Small intestine (tissue), 7 donors: ENCODE data around the gene ELK1. TPM values are rescaled to one million over a fixed set of nuclear protein-coding genes. Genes with fewer than 3 reads are reported as not detected.
"Not testable (repeated sequence)": the region's sequence is repeated elsewhere in the genome, so short reads cannot be mapped to it uniquely, and the experiment has no call there.

Experiments
- DNase-seq, 2 donors: peaks; one replicate each; pipeline versions ENCODE4 v3.0.0 to v3.0.0-alpha.2; 2013
- FAIRE-seq: peaks from 2 replicates; lab custom pipeline; 2012; peaks lifted over from hg19 to GRCh38; lab: Jason Lieb, UNC
- H3K27ac ChIP-seq, 3 donors: one replicate each; pipeline ENCODE4 v1.5.1; 2013; ENCODE audit warnings: low read length in 2 of 3, mild to moderate bottlenecking in 2 of 3, control low read depth in 1 of 3, inconsistent platforms in 1 of 3, low read depth in 1 of 3, moderate library complexity in 1 of 3
- H3K27me3 ChIP-seq, 3 donors: one replicate each; pipeline ENCODE4 v1.6.1; 2013; ENCODE audit warnings: low read length in 3 of 3, inconsistent platforms in 1 of 3; ENCODE audit not compliant: control insufficient read depth in 3 of 3, insufficient read depth in 3 of 3
- H3K36me3 ChIP-seq, 3 donors: one replicate each; pipeline ENCODE4 v1.6.1; 2013; ENCODE audit warnings: low read length in 3 of 3, inconsistent platforms in 1 of 3, low read depth in 1 of 3, mild to moderate bottlenecking in 1 of 3, moderate library complexity in 1 of 3; ENCODE audit not compliant: control insufficient read depth in 3 of 3, insufficient read depth in 2 of 3
- H3K4me1 ChIP-seq, 3 donors: one replicate each; pipeline ENCODE4 v1.6.1; 2013; ENCODE audit warnings: low read length in 2 of 3, inconsistent platforms in 1 of 3, low read depth in 1 of 3, mild to moderate bottlenecking in 1 of 3, moderate library complexity in 1 of 3; ENCODE audit not compliant: control insufficient read depth in 3 of 3, insufficient read depth in 2 of 3
- H3K4me3 ChIP-seq, 3 donors: one replicate each; pipeline ENCODE4 v1.5.1; 2013; ENCODE audit warnings: low read length in 3 of 3, control low read depth in 1 of 3, inconsistent platforms in 1 of 3, low read depth in 1 of 3, mild to moderate bottlenecking in 1 of 3, moderate library complexity in 1 of 3
- H3K9me3 ChIP-seq, 2 donors: one replicate each; pipeline ENCODE4 v1.6.1; 2013; ENCODE audit warnings: low read depth in 1 of 2, low read length in 1 of 2; ENCODE audit not compliant: control insufficient read depth in 2 of 2, insufficient read depth in 1 of 2
- WGBS, 3 donors: extraction: QIAGEN DNeasy Blood & Tissue Kit; methylation state at CpG; one replicate each; pipeline ENCODE4 v1.1.7; 2013; 5-methylcytosine and 5-hydroxymethylcytosine counted together
- polyA plus RNA-seq, 4 donors: library from polyadenylated mRNA; stranded (reverse) in 3 of 4; unstranded in 1 of 4; fragments of 200-250 nt in 3 of 4; fragments of 120-200 nt in 1 of 4; gene quantifications; one replicate each; pipeline versions ENCODE4 v1.2.1 to v1.2.3, GENCODE V29; 2013
- donor health status: healthy with polysubstance abuse.
- donor health status: control.
- donor health status: control.
- donor health status: Bipolar disorder and iron deficiency.
- donor health status: healthy.

Gene ELK1
- polyA plus RNA-seq, 4 donors: 8.7 to 21.9 (median 16.2) TPM

DNA sequence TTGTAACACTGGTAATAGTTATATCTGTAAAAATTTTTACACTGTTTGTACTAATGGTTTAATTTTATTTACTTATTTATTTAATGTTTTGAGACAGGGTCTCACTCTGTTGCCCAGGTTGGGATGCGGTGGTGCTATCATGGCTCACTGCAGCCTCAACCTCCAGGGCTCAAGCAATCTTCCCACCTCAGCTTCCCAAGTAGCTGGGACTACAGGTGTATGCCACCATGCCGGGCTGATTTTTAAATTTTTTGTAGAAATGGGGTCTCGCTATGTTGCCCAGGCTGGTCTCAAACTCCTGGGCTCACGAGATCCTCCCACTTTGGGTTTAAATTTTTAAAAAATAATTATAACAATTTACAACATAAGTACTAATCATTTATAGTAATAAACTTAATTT is 47.2 kb downstream of the ELK1 start:
- not testable (repeated sequence) for DNase-seq, H3K9me3 ChIP-seq, H3K36me3 ChIP-seq, H3K27me3 ChIP-seq, H3K4me3 ChIP-seq, H3K4me1 ChIP-seq, H3K27ac ChIP-seq, FAIRE-seq
- 82 to 100% (median 98%) methylated on average over 4 of the region's 4 CpGs for WGBS, 3 donors

GRCh38 chrX:47597222-47597621 is 53.1 kb downstream of the ELK1 start:
- FAIRE-seq: no peak

DNA sequence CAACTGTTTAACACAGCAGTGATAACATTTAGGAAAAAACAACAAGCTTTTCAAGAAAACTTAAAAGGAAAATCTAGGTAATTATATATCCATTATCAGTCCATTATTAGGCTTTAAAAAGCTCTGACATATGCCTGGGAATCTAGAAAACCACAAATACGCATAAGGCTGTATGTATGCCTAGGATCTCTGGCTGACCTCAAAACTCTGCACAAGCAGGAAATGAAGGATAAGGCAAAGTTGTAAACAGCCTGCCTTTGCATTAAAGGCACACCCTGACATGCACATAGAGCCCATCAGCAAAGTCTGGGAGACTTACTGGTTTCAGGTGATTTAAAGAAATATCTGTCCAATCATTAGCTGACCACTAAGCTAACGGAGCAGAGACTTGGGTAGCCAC is 54.1 kb downstream of the ELK1 start:
- no peaks in the 10 kb centered on the region for H3K4me1 ChIP-seq
- no peaks in the 10 kb centered on the region for H3K36me3 ChIP-seq
- H3K27me3 ChIP-seq: no peaks in the 10 kb centered on the region
- H3K27ac ChIP-seq: no peak overlapping the region
- no peak for DNase-seq
- no peaks in the 10 kb centered on the region for H3K9me3 ChIP-seq
- FAIRE-seq: no peak
- WGBS, 3 donors: 78 to 84% (median 79%) methylated on average over 2 of the region's 2 CpGs
- H3K4me3 ChIP-seq: no peak overlapping the region

More at GRCh38 chrX:47597222-47597621, 53.1 kb downstream of the ELK1 start:
- H3K27ac ChIP-seq: no peak overlapping the region
- 80 to 94% (median 88%) methylated on average over 3 of the region's 3 CpGs for WGBS, 3 donors
- no peak for DNase-seq
- no peaks in the 10 kb centered on the region for H3K9me3 ChIP-seq
- H3K4me1 ChIP-seq: no peaks in the 10 kb centered on the region
- no peak overlapping the region for H3K4me3 ChIP-seq
- no peaks in the 10 kb centered on the region for H3K27me3 ChIP-seq
- no peaks in the 10 kb centered on the region for H3K36me3 ChIP-seq

- Histone ChIP-seq H3K27ac (peak overlapping the region in 1 of 3 donors; percentile 44), H3K4me3 (no peak overlapping the region), H3K36me3 (no peaks in the 10 kb centered on the region), H3K4me1 (no peaks in the 10 kb centered on the region), H3K9me3 (no peaks in the 10 kb centered on the region), H3K27me3 (no peaks in the 10 kb centered on the region)
- DNase-seq (no peak), FAIRE-seq (no peak)
- WGBS, 3 donors: 39 to 76% (median 46%) methylated on average over 1 of the region's 1 CpG
Measured at GRCh38 chrX:47595716-47596251, 54.6 kb downstream of the ELK1 start.

DNA sequence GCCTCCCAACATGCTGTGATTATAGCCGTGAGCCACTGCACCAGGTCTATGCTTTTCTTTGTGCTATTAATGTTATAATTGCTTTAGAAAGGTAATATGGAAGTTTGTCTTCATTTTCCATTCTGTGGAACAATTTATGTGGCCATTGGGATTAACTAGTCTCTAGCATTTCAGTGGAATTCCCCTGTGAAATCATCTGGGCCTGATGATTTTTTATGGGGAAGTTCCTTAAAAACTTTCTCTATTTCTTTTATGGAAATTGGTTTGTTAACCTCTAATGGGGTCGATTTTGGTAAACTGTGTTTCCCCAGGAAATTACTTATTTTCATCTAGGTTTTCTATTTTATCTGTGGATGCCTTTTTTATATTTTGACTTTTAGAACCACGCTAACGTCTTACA is 56.8 kb downstream of the ELK1 start:
- H3K9me3 ChIP-seq: no peaks in the 10 kb centered on the region
- H3K36me3 ChIP-seq: no peaks in the 10 kb centered on the region
- no peaks in the 10 kb centered on the region for H3K4me1 ChIP-seq
- WGBS, 3 donors: 53 to 77% (median 73%) methylated on average over 4 of the region's 4 CpGs
- no peak overlapping the region for H3K27ac ChIP-seq
- no peak overlapping the region for H3K4me3 ChIP-seq
- no peak for DNase-seq
- FAIRE-seq: no peak
- H3K27me3 ChIP-seq: no peaks in the 10 kb centered on the region

- WGBS, 3 donors: 71 to 85% (median 80%) methylated on average over 5 of the region's 5 CpGs
- peaks cover 0 to 2% (median 0%) of the 10 kb centered on the region in 3 donors for H3K36me3 ChIP-seq
- H3K27me3 ChIP-seq: no peaks in the 10 kb centered on the region
- no peak overlapping the region for H3K27ac ChIP-seq
- DNase-seq: no peak
- no peaks in the 10 kb centered on the region for H3K4me1 ChIP-seq
- no peak overlapping the region for H3K4me3 ChIP-seq
- no peaks in the 10 kb centered on the region for H3K9me3 ChIP-seq
- no peak for FAIRE-seq
Measured at GRCh38 chrX:47590984-47591383, 59.4 kb downstream of the ELK1 start.

GRCh38 chrX:47587906-47588735 is 62.2 kb downstream of the ELK1 start:
- DNase-seq (no peak), FAIRE-seq (no peak)
- no peak overlapping the region for H3K27ac ChIP-seq
- H3K4me3 ChIP-seq: no peak overlapping the region
- 73 to 82% (median 82%) methylated on average over 15 to 16 of the region's 16 CpGs for WGBS, 3 donors
- no peaks in the 10 kb centered on the region for H3K9me3 ChIP-seq
- H3K4me1 ChIP-seq: no peaks in the 10 kb centered on the region
- peaks cover 0 to 9% (median 0%) of the 10 kb centered on the region in 3 donors for H3K36me3 ChIP-seq
- no peaks in the 10 kb centered on the region for H3K27me3 ChIP-seq

DNA sequence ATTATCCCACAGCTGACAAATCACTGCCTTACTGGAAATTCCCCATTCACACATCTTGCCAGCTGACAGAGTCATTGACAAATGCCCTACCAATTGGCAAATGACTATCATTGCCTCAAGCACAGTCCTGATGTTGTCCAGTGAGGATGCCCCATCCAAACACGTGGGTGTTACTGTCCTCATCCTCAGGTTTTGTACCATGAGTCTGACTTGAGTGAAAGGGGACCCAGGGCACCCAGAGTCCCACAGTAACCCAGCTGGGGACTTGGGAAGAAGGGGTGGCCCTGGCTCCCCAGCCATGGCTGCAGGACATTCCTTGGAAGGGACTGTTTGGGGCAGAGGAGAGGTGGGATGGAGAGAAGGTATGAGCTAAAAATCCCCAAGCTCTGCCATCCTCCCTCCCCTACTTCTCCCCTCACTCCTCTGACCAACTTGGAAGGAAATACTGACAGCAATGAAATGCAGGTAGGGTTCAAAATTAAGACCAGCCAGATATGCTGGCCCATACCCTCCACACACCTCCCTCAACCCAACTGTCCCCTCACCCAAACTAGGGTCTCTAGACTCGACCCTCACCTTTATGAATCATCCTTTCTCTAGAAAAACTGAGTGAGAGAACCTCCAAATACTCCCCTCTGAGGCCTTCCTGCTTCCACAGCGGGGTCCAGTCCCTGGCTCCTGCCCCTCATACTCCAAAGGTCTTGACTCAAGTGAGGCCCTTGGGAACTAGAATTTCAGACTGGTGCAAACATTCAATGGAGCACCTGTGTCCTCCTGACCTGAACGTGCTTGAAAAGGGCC is 63.1 kb downstream of the ELK1 start:
- FAIRE-seq (no peak), DNase-seq (no peak)
- Histone ChIP-seq H3K4me3 (no peak overlapping the region), H3K36me3 (peaks cover 0 to 9% (median 0%) of the 10 kb centered on the region in 3 donors), H3K27me3 (no peaks in the 10 kb centered on the region), H3K4me1 (no peaks in the 10 kb centered on the region), H3K9me3 (no peaks in the 10 kb centered on the region), H3K27ac (no peak overlapping the region)
- WGBS, 3 donors: 39 to 50% (median 46%) methylated on average over 4 of the region's 4 CpGs
